NCI-H524 treated with DMSO at 0.1 percent for 48 hours (cell line): ENCODE results near the gene RAB28.

Experiments used
- DNase-seq: peaks from one replicate; lab custom pipeline; 2025; lab: John Stamatoyannopoulos, UW

The RAB28 gene

GRCh38 chr4:13368217-13368616 lies 115.9 kb downstream of the RAB28 start:
- DNase-seq: no peak

- DNase-seq: no peak
Measured at GRCh38 chr4:13367691-13368090, 116.4 kb downstream of the RAB28 start.

GRCh38 chr4:13367244-13367643 lies 116.9 kb downstream of the RAB28 start:
- no peak for DNase-seq

- DNase-seq: no peak
Measured at GRCh38 chr4:13365195-13365594, 118.9 kb downstream of the RAB28 start.

GRCh38 chr4:13364653-13365052 lies 119.5 kb downstream of the RAB28 start:
- no peak for DNase-seq

GRCh38 chr4:13364172-13364571 lies 120.0 kb downstream of the RAB28 start:
- DNase-seq: peak; percentile 10

GRCh38 chr4:13359809-13360208 lies 124.3 kb downstream of the RAB28 start:
- DNase-seq: no peak

DNA sequence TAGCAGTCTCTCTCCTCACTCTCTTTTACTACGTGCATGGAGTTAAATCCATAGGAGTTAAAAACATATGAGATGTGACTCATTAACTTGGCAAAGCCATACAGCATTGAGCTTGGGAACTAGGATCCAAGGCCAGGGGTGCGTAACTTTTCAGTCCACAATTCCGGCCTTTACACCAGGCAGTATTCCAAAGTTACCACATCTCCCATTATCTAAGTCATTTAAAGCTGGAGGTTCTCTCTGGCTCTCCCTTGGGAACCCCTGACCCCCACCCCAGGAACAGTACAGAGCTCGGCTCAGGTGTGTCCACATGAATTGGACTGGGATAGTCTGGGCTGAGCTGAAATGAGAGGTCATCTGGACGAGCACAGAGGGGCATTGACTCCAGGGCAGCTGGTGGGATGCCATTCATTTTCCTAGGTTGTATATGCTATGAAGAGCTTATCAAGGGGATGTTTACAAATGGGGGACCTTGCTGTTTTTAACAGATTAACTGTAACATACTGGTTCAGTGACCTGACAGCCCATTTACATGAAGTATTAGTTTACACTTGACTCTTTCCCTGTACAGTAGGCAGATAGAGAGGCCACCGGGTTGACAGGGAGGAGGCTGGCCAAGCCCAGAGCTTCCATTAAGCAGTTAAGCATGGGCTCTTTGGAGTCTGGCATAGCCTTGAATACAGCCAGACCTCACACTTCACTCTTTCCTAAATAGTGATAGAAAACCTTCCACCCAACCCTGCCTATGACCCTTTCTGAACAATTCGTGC lies 128.8 kb downstream of the RAB28 start:
- DNase-seq: no peak

DNA sequence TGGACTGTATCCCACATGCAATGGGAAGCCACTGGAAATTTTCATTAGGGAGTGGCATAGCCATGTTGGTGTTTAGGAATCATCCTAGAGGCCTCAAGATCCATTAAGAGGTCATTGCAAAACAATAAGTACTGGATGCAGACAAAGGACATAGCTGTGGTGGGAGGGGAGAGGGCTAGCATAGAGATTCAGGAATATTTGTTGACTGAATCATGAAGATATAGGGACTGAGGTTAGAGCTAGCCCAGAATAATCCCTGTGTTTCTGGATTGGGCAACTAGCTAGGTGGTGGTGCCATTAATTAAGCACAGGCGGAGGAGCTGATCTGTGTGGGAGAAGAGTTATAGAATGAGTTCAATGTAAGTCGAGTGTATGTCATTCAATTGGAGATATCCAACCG lies 135.0 kb downstream of the RAB28 start:
- no peak for DNase-seq

GRCh38 chr4:13348216-13348615 lies 135.9 kb downstream of the RAB28 start:
- no peak for DNase-seq

- DNase-seq: no peak
Measured at GRCh38 chr4:13347517-13348125, 136.5 kb downstream of the RAB28 start.

GRCh38 chr4:13344216-13344615 lies 139.9 kb downstream of the RAB28 start:
- DNase-seq: no peak

- DNase-seq: no peak
Measured at GRCh38 chr4:13340672-13341071, 143.5 kb downstream of the RAB28 start.

DNA sequence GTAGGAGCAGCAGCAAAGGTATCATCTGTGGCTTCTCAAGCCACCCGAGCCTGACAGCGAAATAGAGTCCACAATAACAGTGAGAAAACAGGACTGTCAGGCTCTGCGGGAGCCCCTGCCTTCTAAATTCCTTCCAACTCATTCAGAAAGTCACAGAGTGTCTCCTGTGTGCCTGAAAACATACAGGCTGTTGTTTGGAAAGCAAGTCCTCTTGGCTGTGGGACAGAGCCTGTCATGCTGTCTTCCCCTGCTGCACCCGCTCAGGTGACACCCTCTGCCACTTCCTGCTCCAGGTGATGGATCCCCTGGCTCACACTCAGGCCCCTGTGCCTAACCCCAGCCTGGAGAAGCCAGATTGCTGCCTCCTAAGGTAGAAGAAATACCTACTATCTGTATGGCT lies 152.3 kb downstream of the RAB28 start:
- DNase-seq: no peak

GRCh38 chr4:13329963-13330362 lies 154.2 kb downstream of the RAB28 start:
- DNase-seq: no peak

DNA sequence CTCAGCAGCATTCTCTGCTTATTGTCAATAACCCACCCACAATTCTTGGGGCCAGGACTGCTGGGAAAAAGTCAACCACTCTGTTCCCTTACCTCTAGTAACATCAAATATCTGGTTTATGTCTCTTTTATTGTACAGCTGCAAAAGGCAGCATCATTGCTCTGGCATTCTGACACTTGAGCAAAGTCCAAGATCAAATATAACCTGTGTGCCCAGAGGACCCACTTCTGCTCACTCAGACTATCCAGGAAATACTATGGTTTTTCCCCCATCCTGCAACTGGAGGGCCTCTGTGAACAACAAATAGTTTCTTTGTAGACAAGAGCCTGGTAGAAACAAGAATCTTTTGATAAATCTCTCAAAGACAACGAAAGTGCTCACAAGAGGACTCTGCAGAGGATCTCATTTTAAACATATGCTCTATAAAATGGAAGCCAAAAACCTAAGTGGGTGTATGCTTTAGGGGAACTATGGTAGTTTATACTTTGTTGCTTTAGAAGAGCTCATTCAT lies 154.7 kb downstream of the RAB28 start:
- DNase-seq: no peak

- no peak for DNase-seq
Measured at GRCh38 chr4:13328591-13328990, 155.5 kb downstream of the RAB28 start.

DNA sequence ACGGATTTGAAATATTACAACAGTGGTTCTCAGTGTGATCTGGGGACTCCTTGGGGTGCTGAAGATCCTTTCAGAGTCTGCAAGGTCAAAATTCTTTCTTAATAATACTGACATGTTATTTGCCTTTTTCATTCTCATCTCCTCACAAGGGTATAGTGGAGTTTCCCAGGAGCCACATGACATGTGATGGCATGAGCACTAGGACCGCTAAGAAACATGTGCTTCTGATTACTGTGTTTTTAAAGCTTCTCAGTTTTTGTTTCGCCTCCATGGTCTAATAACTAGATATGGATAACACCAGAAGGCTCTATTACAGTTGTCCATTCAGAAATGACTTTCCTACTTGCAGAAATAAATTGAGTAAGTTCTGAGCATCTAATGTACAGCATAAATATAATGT lies 156.1 kb downstream of the RAB28 start:
- DNase-seq: no peak

DNA sequence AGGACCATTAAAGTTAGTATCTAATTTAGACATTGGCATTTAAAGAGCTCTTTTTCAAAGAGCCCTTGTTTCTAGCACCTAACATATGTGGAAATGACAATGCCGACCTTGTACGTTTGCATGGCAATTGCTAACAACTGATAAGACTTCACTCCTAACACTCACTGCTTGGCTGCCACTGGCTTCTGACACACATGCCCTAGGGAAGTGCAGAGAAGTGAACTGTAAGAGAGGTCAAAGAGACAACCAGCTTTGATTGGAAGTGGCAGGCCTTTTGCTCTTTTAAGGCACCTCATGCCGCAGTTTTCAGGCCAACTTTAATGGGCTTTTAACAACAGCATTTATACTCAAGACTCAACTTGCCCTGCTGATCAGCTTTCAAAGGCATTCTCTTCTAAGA lies 158.4 kb downstream of the RAB28 start:
- DNase-seq: no peak

GRCh38 chr4:13323921-13324320 lies 160.2 kb downstream of the RAB28 start:
- DNase-seq: no peak

- DNase-seq: no peak
Measured at GRCh38 chr4:13322681-13323101, 161.4 kb downstream of the RAB28 start.
